GM12878 (cell line): ENCODE data around the gene C1QTNF1. TPM values are rescaled to one million over a fixed set of nuclear protein-coding genes. Genes with fewer than 3 reads are reported as not detected.

Experiments
- ATAC-seq: fragments of 200-7000 bp; cut with Tn5 transposase; 3 replicates; pipeline ENCODE4 v1.9.1; 2020; ENCODE audit warnings: mild to moderate bottlenecking, moderate library complexity
- BruUV-seq: library from RNA; stranded (reverse); fragments of 400-500 nt; replicated peaks from 2 replicates; lab custom pipeline; 2021; lab: Mats Ljungman, UMichigan
- CTCF ChIA-PET: fragments of 300-600 bp; sonication (Branson Sonifier 250); formaldehyde crosslinking; extraction: SDS; loops from one replicate; lab custom pipeline; 2021; ENCODE audit warnings: inconsistent platforms; lab: Yijun Ruan, JAX
- POLR2A ChIA-PET: fragments of 350-600 bp; formaldehyde crosslinking; extraction: SDS; loops from one replicate; lab custom pipeline; 2021; ENCODE audit warnings: inconsistent platforms; lab: Charles Lee
- RAD21 ChIA-PET: fragments of 300-600 bp; sonication (Branson Sonifier 250); formaldehyde crosslinking; loops from one replicate; lab custom pipeline; 2023; ENCODE audit warnings: antibody characterized with exemption; ENCODE audit not compliant: unreplicated experiment; lab: Charles Lee
- SMC1A ChIA-PET: fragments of 300-600 bp; sonication (Branson Sonifier 250); formaldehyde crosslinking; loops from one replicate; lab custom pipeline; 2023; ENCODE audit not compliant: unreplicated experiment, uncharacterized antibody; lab: Charles Lee
- DNase-seq: peaks from one replicate; pipeline ENCODE4 v3.0.0-alpha.2; 2011; ENCODE audit warnings: low read depth, low spot score
- FAIRE-seq: peaks from 3 replicates; lab custom pipeline; 2011; peaks lifted over from hg19 to GRCh38; lab: Jason Lieb, UNC
- H2AFZ ChIP-seq: 2 replicates; pipeline ENCODE4 v1.6.0; 2011; ENCODE audit warnings: low read depth, low read length, control low read depth; ENCODE audit not compliant: control insufficient read depth
- H3K27ac ChIP-seq: 2 replicates; pipeline ENCODE4 v1.5.1; 2011; ENCODE audit warnings: control low read depth; ENCODE audit not compliant: control insufficient read depth, insufficient read depth
- H3K27me3 ChIP-seq, 2 experiments: replicated peaks in 1 of 2; 2 replicates each; pipeline versions ENCODE4 v1.6.0 to v1.6.1; 2011; ENCODE audit warnings: low read length in 1 of 2; ENCODE audit not compliant: control insufficient read depth in 2 of 2, insufficient read depth in 2 of 2
- H3K36me3 ChIP-seq, 2 experiments: 2 replicates each; pipeline ENCODE4 v1.5.1; 2011; ENCODE audit warnings: low read length in 1 of 2; ENCODE audit not compliant: control insufficient read depth in 2 of 2, insufficient read depth in 2 of 2
- H3K4me1 ChIP-seq: 2 replicates; pipeline ENCODE4 v1.6.1; 2011; ENCODE audit warnings: mild to moderate bottlenecking, low read length, moderate library complexity, mixed read lengths; ENCODE audit not compliant: control insufficient read depth, insufficient read depth
- H3K4me2 ChIP-seq: 2 replicates; pipeline ENCODE4 v1.6.0; 2011; ENCODE audit warnings: control low read depth; ENCODE audit not compliant: control insufficient read depth, insufficient read depth
- H3K4me3 ChIP-seq: fragments of 200-600 bp; sonication (generic); 2 replicates; pipeline ENCODE4 v1.5.1; 2016
- H3K79me2 ChIP-seq: 2 replicates; pipeline ENCODE4 v1.6.0; 2011; ENCODE audit warnings: low read length; ENCODE audit not compliant: control insufficient read depth, insufficient read depth
- H3K9ac ChIP-seq: 2 replicates; pipeline ENCODE4 v1.8.0; 2011; ENCODE audit warnings: low read length, control low read depth, mixed read lengths; ENCODE audit not compliant: control insufficient read depth, insufficient read depth
- H3K9me3 ChIP-seq: replicated peaks from 3 replicates; pipeline ENCODE4 v1.5.1; 2011; ENCODE audit warnings: mild to moderate bottlenecking, low read length; ENCODE audit not compliant: control insufficient read depth, insufficient read depth
- H4K20me1 ChIP-seq: 2 replicates; pipeline ENCODE4 v1.6.0; 2011; ENCODE audit not compliant: control insufficient read depth, insufficient read depth
- ATF7 ChIP-seq: fragments of 450-650 bp; IDR thresholded peaks from 2 replicates; pipeline ENCODE4 v1.6.1; 2016; ENCODE audit warnings: low read depth, mild to moderate bottlenecking
- CTCF ChIP-seq, 3 experiments: IDR thresholded peaks in 2 of 3; conservative IDR thresholded peaks in 1 of 3; 2 replicates each; pipeline ENCODE4 v1.5.1; 2011; ENCODE audit warnings: low read depth in 3 of 3, low read length in 3 of 3, mild to moderate bottlenecking in 3 of 3, control low read depth in 2 of 3, moderate library complexity in 2 of 3, inconsistent platforms in 1 of 3, mixed read lengths in 1 of 3; ENCODE audit not compliant: control insufficient read depth in 2 of 3, insufficient read depth in 1 of 3; ENCODE audit errors: extremely low read depth in 1 of 3
- CUX1 ChIP-seq: IDR thresholded peaks from 2 replicates; pipeline ENCODE4 v1.6.1; 2012; ENCODE audit warnings: improper control_type of control experiment, low read depth, low read length; ENCODE audit not compliant: insufficient replicate concordance
- ESRRA ChIP-seq: IDR thresholded peaks from 2 replicates; pipeline ENCODE4 v1.6.1; 2012; ENCODE audit warnings: mild to moderate bottlenecking, low read length, improper control_type of control experiment
- FOS ChIP-seq: IDR thresholded peaks from 3 replicates; pipeline ENCODE4 v1.6.1; 2011; ENCODE audit warnings: borderline replicate concordance; ENCODE audit not compliant: insufficient read length; ENCODE audit errors: extremely low read depth
- FOXK2 ChIP-seq: fragments of 450-650 bp; IDR thresholded peaks from 2 replicates; pipeline ENCODE4 v1.6.1; 2017; ENCODE audit warnings: mild to moderate bottlenecking, moderate library complexity
- IKZF2 ChIP-seq, 2 experiments: fragments of 450-650 bp; IDR thresholded peaks; 2 replicates each; pipeline ENCODE4 v1.6.1; 2017; ENCODE audit warnings: mild to moderate bottlenecking in 2 of 2, moderate library complexity in 2 of 2
- JUND ChIP-seq: IDR thresholded peaks from 2 replicates; pipeline ENCODE4 v1.6.1; 2012; ENCODE audit warnings: low read depth, mild to moderate bottlenecking, low read length, improper control_type of control experiment, moderate library complexity
- MXI1 ChIP-seq: fragments of 150-350 bp; IDR thresholded peaks from 2 replicates; pipeline ENCODE4 v1.6.1; 2011; ENCODE audit warnings: low read depth, mild to moderate bottlenecking, inconsistent platforms, low read length, improper control_type of control experiment
- NBN ChIP-seq: fragments of 450-650 bp; IDR thresholded peaks from 2 replicates; pipeline ENCODE4 v1.6.1; 2016
- PAX8 ChIP-seq: fragments of 450-650 bp; IDR thresholded peaks from 2 replicates; pipeline ENCODE4 v1.6.1; 2017; ENCODE audit warnings: mild to moderate bottlenecking, moderate library complexity
- RAD51 ChIP-seq: fragments of 450-650 bp; IDR thresholded peaks from 2 replicates; pipeline ENCODE4 v1.6.1; 2016; ENCODE audit warnings: moderate library complexity, mild to moderate bottlenecking, inconsistent platforms
- RBBP5 ChIP-seq: fragments of 200-600 bp; sonication (generic); conservative IDR thresholded peaks from 2 replicates; pipeline ENCODE4 v1.6.1; 2016
- SP1 ChIP-seq: IDR thresholded peaks from one replicate; pipeline ENCODE4 v1.6.1; 2011; ENCODE audit warnings: low read depth, low read length
- SRF ChIP-seq, 2 experiments: IDR thresholded peaks; 2 replicates each; pipeline ENCODE4 v1.6.1; 2011; ENCODE audit warnings: low read depth in 2 of 2, low read length in 2 of 2, mild to moderate bottlenecking in 1 of 2, moderate library complexity in 1 of 2
- TCF3 ChIP-seq: IDR thresholded peaks from 2 replicates; pipeline ENCODE4 v1.6.1; 2012; ENCODE audit warnings: low read depth, mild to moderate bottlenecking, low read length, borderline replicate concordance; ENCODE audit not compliant: insufficient read depth
- YBX1 ChIP-seq: fragments of 450-650 bp; IDR thresholded peaks from 2 replicates; pipeline ENCODE4 v1.6.1; 2016; ENCODE audit warnings: antibody characterized with exemption
- ZBED1 ChIP-seq: IDR thresholded peaks from 2 replicates; pipeline ENCODE4 v1.6.1; 2016; ENCODE audit warnings: borderline replicate concordance
- ZNF274 ChIP-seq: IDR thresholded peaks from one replicate; pipeline ENCODE4 v1.8.0; 2011; ENCODE audit not compliant: insufficient read length, insufficient read depth
- ZNF622 ChIP-seq: fragments of 450-650 bp; IDR thresholded peaks from 2 replicates; pipeline ENCODE4 v1.6.1; 2017; ENCODE audit warnings: mild to moderate bottlenecking, inconsistent platforms
- WGBS: methylation state at CpG from one replicate; pipeline ENCODE4 v1.1.6; 2016; ENCODE audit warnings: low lambda C conversion rate; ENCODE audit not compliant: insufficient replicate concordance, insufficient coverage; ENCODE audit errors: missing lambda C conversion rate; 5-methylcytosine and 5-hydroxymethylcytosine counted together
- in situ Hi-C: fragments of 300-500 bp; cut with MboI; formaldehyde crosslinking; loops from 9 replicates; pipeline ENCODE4 v1.14.3; 2018; ENCODE audit warnings: mixed read lengths
- intact Hi-C: fragments of 100-400 bp; cut with micrococcal nuclease; formaldehyde crosslinking; loops from one replicate; pipeline ENCODE4 v1.14.2; 2022; ENCODE audit not compliant: unreplicated experiment
- polyA plus RNA-seq, 11 experiments: library from polyadenylated mRNA; depleted of rRNA in 4 of 11; unstranded in 6 of 11; stranded (reverse) in 5 of 11; fragments of >200 nt; fragmentation: Nextera tagmentation in 4 of 11; fragmentation: Illumina TruSeq in 1 of 11; extraction: Ambion mirVana in 4 of 11; extraction: Trizol in 1 of 11; gene quantifications; 1 replicate in 1 of 11; 2 replicates in 10 of 11; pipeline versions ENCODE4 v1.2.1 to v1.2.3, GENCODE V29; 2011 to 2016; ENCODE audit warnings: inconsistent platforms in 2 of 11, missing spikeins in 2 of 11, low read depth in 1 of 11
- total RNA-seq, 4 experiments: library from RNA; depleted of rRNA in 3 of 4; stranded (reverse); fragments of >200 nt in 3 of 4; fragmentation: Illumina TruSeq in 1 of 4; extraction: Trizol in 1 of 4; gene quantifications; 2 replicates each; pipeline versions ENCODE4 v1.2.1 to v1.2.3, GENCODE V29; 2013 to 2021

C1QTNF1 gene
- total and polyA plus RNA-seq, 10 of the 15 experiments (the other 5 are each of a cell fraction or from before 2014, with no cell fraction given) = 0.05 to 1.1 (median 0.15) TPM; not detected in 4

- H3K4me3 ChIP-seq = no peak overlapping the region
- no peak for FAIRE-seq
- no peaks in the 10 kb centered on the region; the same call in 2 of the 3 replicates for H3K9me3 ChIP-seq
- H4K20me1 ChIP-seq = no peaks in the 10 kb centered on the region
- H3K9ac ChIP-seq = no peak overlapping the region
- H2AFZ ChIP-seq = no peak overlapping the region
- H3K27me3 ChIP-seq = no peaks in the 10 kb centered on the region
- no TSS peak for BruUV-seq
- ChIA-PET CTCF (interaction anchor here (0.6 to 1.0 kb wide), 2 partner anchors 22 to 77 kb away, joined by 3 read pairs; no protein-coding TSS in a partner anchor), POLR2A (no interaction called here), RAD21 (no interaction called here), SMC1A (interaction anchor here (1.2 kb wide), 1 partner anchor 22 kb away, joined by 3 read pairs; no protein-coding TSS in a partner anchor)
- DNase-seq = no peak
- WGBS = 22% methylated on average over 7 of the region's 7 CpGs
- TF ChIP-seq FOXK2 (no peak), TCF3 (no peak), RBBP5 (no peak), NBN (no peak), ZNF274 (no peak), ZNF622 (no peak), SP1 (no peak), ZBED1 (no peak), RAD51 (no peak), ESRRA (no peak), FOS (no peak), YBX1 (no peak), PAX8 (no peak), CTCF (IDR thresholded peaks at IDR 0.05 in 2 of 3, conservative IDR thresholded peaks at IDR 0.05 in 1 of 3; ENCODE audit: control insufficient read depth in 2 of 3, extremely low read depth in 1 of 3, insufficient read depth in 1 of 3, low read depth in 3 of 3, low read length in 3 of 3) (no peak), IKZF2 (IDR thresholded peaks at IDR 0.05) (no peak), MXI1 (no peak), CUX1 (no peak), ATF7 (no peak), SRF (IDR thresholded peaks at IDR 0.05; ENCODE audit: low read depth in 2 of 2, low read length in 2 of 2) (no peak), JUND (no peak)
- intact Hi-C loops (no loop called here), in situ Hi-C loops (no loop called here)
- ATAC-seq = no peak
- no peak overlapping the region for H3K27ac ChIP-seq
- no peak overlapping the region for H3K4me2 ChIP-seq
- no peaks in the 10 kb centered on the region for H3K79me2 ChIP-seq
- H3K36me3 ChIP-seq = no peaks in the 10 kb centered on the region
- H3K4me1 ChIP-seq = no peaks in the 10 kb centered on the region
Measured at GRCh38 chr17:79062691-79063090, 38.7 kb downstream of the C1QTNF1 start.
